Psoas muscle (tissue), 8 donors: Measurements from ENCODE around the gene VDAC1. TPM values are rescaled to one million over a fixed set of nuclear protein-coding genes. Genes with fewer than 3 reads are reported as not detected.

Experiments used
- ATAC-seq, 4 donors: fragments of 200-7000 bp; cut with Tn5 transposase; one replicate each; pipeline ENCODE4 v1.9.1; 2020; ENCODE audit warnings: moderate library complexity in 3 of 4, mild to moderate bottlenecking in 2 of 4
- DNase-seq, 2 donors: peaks; one replicate each; pipeline ENCODE4 v3.0.0-alpha.2; 2020
- H3K27ac ChIP-seq: fragments of 200-600 bp; one replicate; pipeline ENCODE4 v1.8.0; 2022
- H3K27me3 ChIP-seq, 3 donors: fragments of 200-600 bp in 1 of 3; one replicate each; pipeline versions ENCODE4 v1.6.1 to v1.8.0; 2013 to 2022; ENCODE audit warnings: low read length in 2 of 3, mild to moderate bottlenecking in 2 of 3, moderate library complexity in 1 of 3; ENCODE audit not compliant: insufficient read depth in 3 of 3
- H3K36me3 ChIP-seq, 2 donors: fragments of 200-600 bp in 1 of 2; one replicate each; pipeline versions ENCODE4 v1.6.1 to v1.8.0; 2013 to 2022; ENCODE audit warnings: low read depth in 1 of 2, mild to moderate bottlenecking in 1 of 2, moderate library complexity in 1 of 2; ENCODE audit not compliant: insufficient read depth in 1 of 2
- H3K4me1 ChIP-seq: fragments of 200-600 bp; one replicate; pipeline ENCODE4 v1.8.0; 2022
- H3K4me3 ChIP-seq: fragments of 200-600 bp; one replicate; pipeline ENCODE4 v1.8.0; 2022; ENCODE audit warnings: mild to moderate bottlenecking
- H3K9me3 ChIP-seq: fragments of 200-600 bp; one replicate; pipeline ENCODE4 v1.8.0; 2022
- CTCF ChIP-seq: fragments of 200-600 bp; IDR thresholded peaks from one replicate; pipeline ENCODE4 v1.8.0; 2022; ENCODE audit warnings: antibody characterized with exemption
- WGBS, 3 donors: extraction: QIAGEN DNeasy Blood & Tissue Kit; methylation state at CpG; one replicate each; pipeline versions ENCODE4 v1.1.6 to v1.1.7; 2013; 5-methylcytosine and 5-hydroxymethylcytosine counted together
- intact Hi-C, 2 donors: fragments of 100-400 bp; cut with DNase I; formaldehyde crosslinking; loops; one replicate each; pipeline versions ENCODE4 v1.11.0 to v1.14.2; 2022
- polyA plus RNA-seq, 3 donors: library from polyadenylated mRNA; stranded (reverse); fragments of 200-250 nt; gene quantifications; one replicate each; pipeline ENCODE4 v1.2.3, GENCODE V29; 2013
- total RNA-seq, 4 donors: library from RNA; stranded (reverse); fragmentation: NEBNext Ultra II Directional in 2 of 4; extraction: Animal tissue kit (Norgen Biotek cat#: 25700) in 2 of 4; gene quantifications; one replicate each; pipeline versions ENCODE4 v1.2.1 to v1.2.4, GENCODE V29; 2021 to 2023
- donor health status: healthy with polysubstance abuse.
- donor health status: DM: no; HTN: no; CAD: no; lungs with moderate emphysema.
- donor health status: Bipolar disorder and iron deficiency.
- donor health status: healthy.
- donor health status: DM: yes; HTN: yes; CAD: no.
- donor health status: DM: no; HTN: no; CAD: no.
- donor health status: DM: no; HTN: no; CAD: no.
- donor health status: DM: yes; HTN: yes; CAD: no.

Gene VDAC1
- total and polyA plus RNA-seq, 7 donors = 389 to 592 (median 525) TPM

GRCh38 chr5:133925866-133926488, 78.8 kb downstream of the VDAC1 start:
- no peaks in the 10 kb centered on the region for H3K9me3 ChIP-seq
- WGBS, 3 donors = 90 to 95% (median 91%) methylated on average over 12 of the region's 12 CpGs
- H3K36me3 ChIP-seq = no peaks in the 10 kb centered on the region
- intact Hi-C loops = no loop called here
- no peak overlapping the region for H3K4me3 ChIP-seq
- H3K4me1 ChIP-seq = no peaks in the 10 kb centered on the region
- ATAC-seq = no peak
- H3K27me3 ChIP-seq = peaks cover 0 to 2% (median 0%) of the 10 kb centered on the region in 3 donors
- TF ChIP-seq CTCF = no peak
- DNase-seq = no peak
- no peak overlapping the region for H3K27ac ChIP-seq

GRCh38 chr5:133925269-133925668, 79.5 kb downstream of the VDAC1 start:
- DNase-seq (no peak), ATAC-seq (no peak)
- Histone ChIP-seq H3K4me3 (no peak overlapping the region), H3K9me3 (no peaks in the 10 kb centered on the region), H3K27me3 (peaks cover 0 to 2% (median 0%) of the 10 kb centered on the region in 3 donors), H3K27ac (no peak overlapping the region), H3K4me1 (no peaks in the 10 kb centered on the region), H3K36me3 (no peaks in the 10 kb centered on the region)
- no peak for TF ChIP-seq CTCF
- 78 to 89% (median 88%) methylated on average over 3 of the region's 3 CpGs for WGBS, 3 donors
- intact Hi-C loops = no loop called here

GRCh38 chr5:133924221-133924920, 80.4 kb downstream of the VDAC1 start:
- no peak overlapping the region for H3K27ac ChIP-seq
- WGBS, 3 donors = 35 to 56% (median 39%) methylated on average over 5 of the region's 5 CpGs
- TF ChIP-seq CTCF = no peak
- no peaks in the 10 kb centered on the region for H3K4me1 ChIP-seq
- H3K4me3 ChIP-seq = no peak overlapping the region
- ATAC-seq (no peak), DNase-seq (no peak)
- peaks cover 0 to 2% (median 0%) of the 10 kb centered on the region in 3 donors for H3K27me3 ChIP-seq
- intact Hi-C loops = no loop called here
- H3K9me3 ChIP-seq = no peaks in the 10 kb centered on the region
- no peaks in the 10 kb centered on the region for H3K36me3 ChIP-seq

GRCh38 chr5:133921979-133922378, 82.8 kb downstream of the VDAC1 start:
- WGBS, 3 donors = 62 to 64% (median 64%) methylated on average over 5 of the region's 5 CpGs
- H3K36me3 ChIP-seq = no peaks in the 10 kb centered on the region
- no peak for ATAC-seq

More at GRCh38 chr5:133921979-133922378, 82.8 kb downstream of the VDAC1 start:
- Histone ChIP-seq H3K27ac (no peak overlapping the region), H3K27me3 (peaks cover 0 to 2% (median 0%) of the 10 kb centered on the region in 3 donors), H3K4me3 (no peak overlapping the region), H3K9me3 (no peaks in the 10 kb centered on the region), H3K4me1 (no peaks in the 10 kb centered on the region)
- no peak for TF ChIP-seq CTCF
- intact Hi-C loops = no loop called here
- DNase-seq = no peak

Other genes starting within 250 kb of the VDAC1 start
- gene C5orf15, start 36.4 kb downstream of the VDAC1 start, total RNA-seq = 10 to 100 TPM; 12.7 to 16.0 (median 13.4) TPM
- 10 to 100 TPM; 13.2 to 29.8 (median 22.9) TPM for gene C5orf15, start 36.4 kb downstream of the VDAC1 start, polyA plus RNA-seq
- 1 to 10 TPM in 2 of 4 donors, under 1 TPM in 2; 0.74 to 2.0 (median 1.0) TPM for gene TCF7, start 109.7 kb upstream of the VDAC1 start, total RNA-seq
- gene TCF7, start 109.7 kb upstream of the VDAC1 start, polyA plus RNA-seq = 1 to 10 TPM in 2 of 3 donors, under 1 TPM in 1; 0.24 to 2.6 (median 1.0) TPM
- 100 to 1,000 TPM; 341 to 485 (median 393) TPM for gene SKP1, start 172.0 kb upstream of the VDAC1 start, total RNA-seq
- 1,000 to 10,000 TPM in 1 of 3 donors, 100 to 1,000 TPM in 2; 581 to 1,174 (median 638) TPM for gene SKP1, start 172.0 kb upstream of the VDAC1 start, polyA plus RNA-seq
- 100 to 1,000 TPM; 107 to 140 (median 123) TPM for gene PPP2CA, start 221.1 kb upstream of the VDAC1 start, total RNA-seq
- 100 to 1,000 TPM in 1 of 3 donors, 10 to 100 TPM in 2; 53.0 to 105 (median 95.3) TPM for gene PPP2CA, start 221.1 kb upstream of the VDAC1 start, polyA plus RNA-seq